ENCODE results near the gene STOX1.
"Not testable (repeated sequence)": the region's sequence is repeated elsewhere in the genome, so short reads cannot be mapped to it uniquely, and the experiment has no call there.

The STOX1 gene

DNA sequence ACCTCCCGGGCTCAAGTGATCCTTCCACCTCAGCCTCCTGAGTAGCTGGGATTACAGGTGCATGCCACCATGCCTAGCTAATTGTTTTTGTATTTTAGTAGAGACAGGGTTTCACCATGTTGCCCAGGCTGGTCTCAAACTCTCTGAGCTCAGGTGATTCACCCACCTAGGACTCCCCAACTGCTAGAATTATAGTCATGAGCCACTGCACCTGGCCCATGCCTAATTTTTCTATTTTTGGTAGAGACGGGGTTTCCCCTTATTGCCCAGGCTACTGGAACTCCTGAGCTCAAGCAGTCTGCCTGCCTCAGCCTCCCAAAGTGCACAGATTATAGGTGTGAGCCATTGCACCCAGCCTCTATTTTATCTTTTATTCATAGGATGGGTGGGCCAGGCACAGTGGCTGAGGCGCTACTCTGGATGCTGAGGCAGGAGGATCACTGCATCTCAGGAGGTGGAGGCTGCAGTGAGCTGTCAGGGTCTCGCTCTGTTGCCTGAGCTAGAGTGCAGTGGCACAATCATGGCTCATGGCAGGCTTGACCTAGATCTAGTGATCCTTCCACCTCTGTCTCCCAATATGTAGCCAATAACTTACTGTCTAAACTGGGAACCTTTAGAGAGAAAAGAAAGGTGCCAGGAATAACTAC, 31.3 kb upstream of the STOX1 start:
- TF ChIP-seq, protein P1, sequence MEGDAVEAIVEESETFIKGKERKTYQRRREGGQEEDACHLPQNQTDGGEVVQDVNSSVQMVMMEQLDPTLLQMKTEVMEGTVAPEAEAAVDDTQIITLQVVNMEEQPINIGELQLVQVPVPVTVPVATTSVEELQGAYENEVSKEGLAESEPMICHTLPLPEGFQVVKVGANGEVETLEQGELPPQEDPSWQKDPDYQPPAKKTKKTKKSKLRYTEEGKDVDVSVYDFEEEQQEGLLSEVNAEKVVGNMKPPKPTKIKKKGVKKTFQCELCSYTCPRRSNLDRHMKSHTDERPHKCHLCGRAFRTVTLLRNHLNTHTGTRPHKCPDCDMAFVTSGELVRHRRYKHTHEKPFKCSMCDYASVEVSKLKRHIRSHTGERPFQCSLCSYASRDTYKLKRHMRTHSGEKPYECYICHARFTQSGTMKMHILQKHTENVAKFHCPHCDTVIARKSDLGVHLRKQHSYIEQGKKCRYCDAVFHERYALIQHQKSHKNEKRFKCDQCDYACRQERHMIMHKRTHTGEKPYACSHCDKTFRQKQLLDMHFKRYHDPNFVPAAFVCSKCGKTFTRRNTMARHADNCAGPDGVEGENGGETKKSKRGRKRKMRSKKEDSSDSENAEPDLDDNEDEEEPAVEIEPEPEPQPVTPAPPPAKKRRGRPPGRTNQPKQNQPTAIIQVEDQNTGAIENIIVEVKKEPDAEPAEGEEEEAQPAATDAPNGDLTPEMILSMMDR (conservative IDR thresholded peaks at IDR 0.05): no peak
- H3K27ac ChIP-seq: no peak overlapping the region

- TF ChIP-seq, protein P1 (conservative IDR thresholded peaks at IDR 0.05): no peak
- no peak overlapping the region for H3K27ac ChIP-seq
Observed at GRCh38 chr10:68796605-68797004, 30.7 kb upstream of the STOX1 start.

- H3K27ac ChIP-seq: no peak overlapping the region
- TF ChIP-seq, protein P1 (conservative IDR thresholded peaks at IDR 0.05): no peak
Observed at GRCh38 chr10:68800211-68800610, 27.1 kb upstream of the STOX1 start.

GRCh38 chr10:68804692-68805091, 22.6 kb upstream of the STOX1 start:
- TF ChIP-seq, protein P1 (conservative IDR thresholded peaks at IDR 0.05): no peak
- no peak overlapping the region for H3K27ac ChIP-seq

- H3K27ac ChIP-seq: not testable (repeated sequence)
Observed at GRCh38 chr10:68810830-68811229, 16.5 kb upstream of the STOX1 start.

DNA sequence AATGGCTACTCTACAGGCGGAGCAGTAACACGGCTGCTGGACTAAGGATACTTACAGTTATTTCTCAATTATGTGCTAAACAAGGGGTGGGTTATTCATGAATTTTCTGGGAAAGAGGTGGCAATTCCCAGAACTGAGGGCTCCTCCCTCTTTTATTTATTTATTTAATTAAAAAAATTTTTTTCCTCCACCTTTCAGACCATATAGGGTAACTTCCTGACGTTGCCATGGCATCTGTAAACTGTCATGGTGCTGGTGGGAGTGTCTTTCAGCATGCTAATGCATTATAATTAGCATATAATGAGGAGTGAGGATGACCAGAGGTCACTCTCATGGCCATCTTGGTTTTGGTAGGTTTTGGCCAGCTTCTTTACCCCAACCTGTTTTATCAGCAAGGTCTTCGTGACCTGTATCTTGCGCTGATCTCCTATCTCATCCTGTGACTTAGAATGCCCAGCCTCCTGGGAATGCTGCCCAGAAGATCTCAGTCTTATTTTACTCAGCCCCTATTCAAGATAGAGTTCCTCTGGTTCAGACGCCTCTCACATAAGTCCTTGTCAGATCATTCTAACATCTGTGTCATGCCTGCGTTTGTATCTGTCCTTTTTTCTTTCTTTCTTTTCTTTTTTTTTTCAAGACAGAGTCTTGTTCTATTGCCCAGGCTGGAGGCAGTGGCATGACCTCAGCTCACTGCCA, 15.9 kb upstream of the STOX1 start:
- TF ChIP-seq, protein P1 (conservative IDR thresholded peaks at IDR 0.05): no peak
- no peak overlapping the region for H3K27ac ChIP-seq

DNA sequence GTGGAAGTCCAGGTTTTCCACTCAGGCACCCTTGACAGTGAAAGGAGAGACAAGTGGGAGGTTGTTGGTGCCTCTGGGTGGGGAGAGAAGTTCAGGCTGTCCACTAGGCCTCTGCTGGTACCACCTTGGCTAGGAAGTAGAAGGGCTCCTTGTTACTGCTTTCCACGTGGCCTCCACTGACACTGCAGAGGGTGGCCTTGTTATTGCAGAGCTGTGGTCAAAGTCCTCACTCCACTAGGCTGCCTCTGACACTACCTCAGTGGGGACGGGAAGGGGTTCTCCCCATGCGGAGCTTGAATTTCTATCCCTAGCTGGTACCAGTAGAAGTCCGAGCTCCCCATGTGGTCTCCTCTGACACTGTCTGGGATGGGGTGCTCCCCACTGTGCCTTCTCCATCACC, 14.9 kb upstream of the STOX1 start:
- H3K27ac ChIP-seq: no peak overlapping the region
- TF ChIP-seq, protein P1 (conservative IDR thresholded peaks at IDR 0.05): no peak

DNA sequence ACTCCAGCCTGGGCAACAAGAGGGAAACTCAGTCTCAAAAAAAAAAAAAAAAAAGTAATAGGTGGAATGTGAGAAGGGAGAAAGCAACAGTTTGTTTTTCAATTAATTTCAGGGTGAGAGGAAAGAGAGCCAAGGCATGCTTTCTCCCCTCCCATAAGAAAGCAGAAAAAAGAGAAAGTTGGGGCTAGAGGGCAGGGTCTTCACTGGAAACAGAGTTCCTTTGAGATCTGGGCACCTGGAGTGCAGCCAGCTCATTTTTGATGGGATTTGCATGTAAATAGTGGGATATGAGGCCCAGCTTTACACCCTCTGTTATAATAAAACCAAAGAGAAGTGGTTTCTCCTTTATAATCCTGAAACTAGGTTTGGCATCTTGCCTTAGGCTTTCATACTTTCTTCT, 13.8 kb upstream of the STOX1 start:
- H3K27ac ChIP-seq: no peak overlapping the region
- TF ChIP-seq, protein P1 (conservative IDR thresholded peaks at IDR 0.05): no peak

Data from VCaP (cell line).